Type B pancreatic cell (in vitro differentiated cells): ENCODE data around the gene TENT5C. TPM values are rescaled to one million over a fixed set of nuclear protein-coding genes. Genes with fewer than 3 reads are reported as not detected.

Source experiments
- DNase-seq: peaks from one replicate; pipeline ENCODE4 v3.0.0; 2021; ENCODE audit warnings: mixed read lengths; ENCODE audit not compliant: unreplicated experiment; ENCODE audit errors: extremely low spot score
- H3K27ac Mint-ChIP-seq: 2 replicates; pipeline ENCODE4 v1.8.0; 2021; ENCODE audit warnings: mild to moderate bottlenecking, mixed read lengths
- H3K27me3 Mint-ChIP-seq: 2 replicates; pipeline ENCODE4 v1.8.0; 2021; ENCODE audit warnings: mixed read lengths
- H3K36me3 Mint-ChIP-seq: 2 replicates; pipeline ENCODE4 v1.8.0; 2021; ENCODE audit warnings: mixed read lengths
- H3K4me1 Mint-ChIP-seq: one replicate; pipeline ENCODE4 v1.8.0; 2021; ENCODE audit warnings: mixed read lengths; ENCODE audit not compliant: unreplicated experiment
- H3K4me3 Mint-ChIP-seq: 2 replicates; pipeline ENCODE4 v1.8.0; 2021; ENCODE audit warnings: mild to moderate bottlenecking, mixed read lengths
- H3K9me3 Mint-ChIP-seq: 2 replicates; pipeline ENCODE4 v1.8.0; 2021; ENCODE audit warnings: mixed read lengths
- CTCF ChIP-seq: fragments of 200-600 bp; sonication (generic); conservative IDR thresholded peaks from 2 replicates; pipeline ENCODE4 v1.5.0; 2021; ENCODE audit warnings: antibody characterized with exemption, mild to moderate bottlenecking
- total RNA-seq: library from RNA; stranded (reverse); gene quantifications from 2 replicates; pipeline ENCODE4 v1.2.1, GENCODE V29; 2021; ENCODE audit warnings: low replicate concordance

Gene TENT5C
- total RNA-seq, 1 donor from 2014 or later, result 13.8 TPM

- H3K4me1 Mint-ChIP-seq, result no peaks in the 10 kb centered on the region
- no peak for TF ChIP-seq CTCF
- DNase-seq, result no peak
- no peaks in the 10 kb centered on the region for H3K9me3 Mint-ChIP-seq
- no peaks in the 10 kb centered on the region for H3K36me3 Mint-ChIP-seq
- peak overlapping the region; percentile 35 for H3K27ac Mint-ChIP-seq
- H3K27me3 Mint-ChIP-seq, result no peaks in the 10 kb centered on the region
- H3K4me3 Mint-ChIP-seq, result no peak overlapping the region
Measured at GRCh38 chr1:117564227-117565075, 41.4 kb upstream of the TENT5C start.

- Mint-ChIP-seq H3K27me3 (no peaks in the 10 kb centered on the region), H3K4me3 (no peak overlapping the region), H3K27ac (peak overlapping the region; percentile 35), H3K9me3 (no peaks in the 10 kb centered on the region), H3K36me3 (no peaks in the 10 kb centered on the region), H3K4me1 (no peaks in the 10 kb centered on the region)
- no peak for TF ChIP-seq CTCF
- DNase-seq, result no peak
Measured at GRCh38 chr1:117565076-117565556, 40.7 kb upstream of the TENT5C start.

- Mint-ChIP-seq H3K4me3 (no peak overlapping the region), H3K4me1 (peaks cover 3% of the 10 kb centered on the region), H3K9me3 (no peaks in the 10 kb centered on the region), H3K27ac (no peak overlapping the region), H3K36me3 (no peaks in the 10 kb centered on the region), H3K27me3 (no peaks in the 10 kb centered on the region)
- no peak for TF ChIP-seq CTCF
- no peak for DNase-seq
Measured at GRCh38 chr1:117565745-117566455, 39.9 kb upstream of the TENT5C start.

GRCh38 chr1:117566556-117566955, 39.3 kb upstream of the TENT5C start:
- no peaks in the 10 kb centered on the region for H3K27me3 Mint-ChIP-seq
- H3K4me1 Mint-ChIP-seq, result peaks cover 6% of the 10 kb centered on the region
- no peaks in the 10 kb centered on the region for H3K36me3 Mint-ChIP-seq
- no peaks in the 10 kb centered on the region for H3K9me3 Mint-ChIP-seq
- TF ChIP-seq CTCF, result no peak
- no peak overlapping the region for H3K4me3 Mint-ChIP-seq
- no peak for DNase-seq
- no peak overlapping the region for H3K27ac Mint-ChIP-seq

- no peaks in the 10 kb centered on the region for H3K27me3 Mint-ChIP-seq
- DNase-seq, result peak; percentile 39
- no peaks in the 10 kb centered on the region for H3K36me3 Mint-ChIP-seq
- peaks cover 9% of the 10 kb centered on the region for H3K4me1 Mint-ChIP-seq
- H3K9me3 Mint-ChIP-seq, result no peaks in the 10 kb centered on the region
- no peak overlapping the region for H3K27ac Mint-ChIP-seq
- no peak for TF ChIP-seq CTCF
- H3K4me3 Mint-ChIP-seq, result no peak overlapping the region
Measured at GRCh38 chr1:117567435-117567834, 38.4 kb upstream of the TENT5C start.
